Mucosa of rectum (tissue), 2 donors: ENCODE results near the gene KLK6.
"Not testable (repeated sequence)": the region's sequence is repeated elsewhere in the genome, so short reads cannot be mapped to it uniquely, and the experiment has no call there.

ENCODE experiments used
- H3K27ac ChIP-seq, 2 donors: one replicate each; pipeline ENCODE4 v1.7.0; 2013; ENCODE audit warnings: inconsistent platforms in 2 of 2, low read depth in 2 of 2, low read length in 2 of 2
- H3K27me3 ChIP-seq, 2 donors: one replicate each; pipeline ENCODE4 v1.7.0; 2013; ENCODE audit warnings: low read length in 2 of 2; ENCODE audit not compliant: control insufficient read depth in 2 of 2, insufficient read depth in 2 of 2
- H3K36me3 ChIP-seq, 2 donors: one replicate each; pipeline ENCODE4 v1.7.0; 2013; ENCODE audit warnings: low read length in 2 of 2; ENCODE audit not compliant: control insufficient read depth in 2 of 2, insufficient read depth in 2 of 2
- H3K4me1 ChIP-seq, 2 donors: one replicate each; pipeline ENCODE4 v1.7.0; 2013; ENCODE audit warnings: low read length in 2 of 2, mild to moderate bottlenecking in 1 of 2; ENCODE audit not compliant: control insufficient read depth in 2 of 2, insufficient read depth in 2 of 2
- H3K4me3 ChIP-seq, 2 donors: one replicate each; pipeline ENCODE4 v1.7.0; 2013; ENCODE audit warnings: low read length in 2 of 2
- H3K9ac ChIP-seq, 2 donors: one replicate each; pipeline ENCODE4 v1.7.0; 2013; ENCODE audit warnings: low read length in 2 of 2, low read depth in 1 of 2, mild to moderate bottlenecking in 1 of 2
- H3K9me3 ChIP-seq, 2 donors: one replicate each; pipeline ENCODE4 v1.7.0; 2013; ENCODE audit warnings: low read length in 2 of 2; ENCODE audit not compliant: control insufficient read depth in 2 of 2
- donor health status: healthy.
- donor health status: Normal muscosa, but diverticular disease.

The KLK6 gene

GRCh38 chr19:50975766-50976165, 6.4 kb upstream of the KLK6 start:
- H3K9ac ChIP-seq = no peak overlapping the region
- no peaks in the 10 kb centered on the region for H3K9me3 ChIP-seq
- no peak overlapping the region for H3K27ac ChIP-seq
- H3K4me3 ChIP-seq = no peak overlapping the region
- H3K27me3 ChIP-seq = peaks cover 3 to 7% of the 10 kb centered on the region in 2 donors
- H3K4me1 ChIP-seq = no peaks in the 10 kb centered on the region
- no peaks in the 10 kb centered on the region for H3K36me3 ChIP-seq

DNA sequence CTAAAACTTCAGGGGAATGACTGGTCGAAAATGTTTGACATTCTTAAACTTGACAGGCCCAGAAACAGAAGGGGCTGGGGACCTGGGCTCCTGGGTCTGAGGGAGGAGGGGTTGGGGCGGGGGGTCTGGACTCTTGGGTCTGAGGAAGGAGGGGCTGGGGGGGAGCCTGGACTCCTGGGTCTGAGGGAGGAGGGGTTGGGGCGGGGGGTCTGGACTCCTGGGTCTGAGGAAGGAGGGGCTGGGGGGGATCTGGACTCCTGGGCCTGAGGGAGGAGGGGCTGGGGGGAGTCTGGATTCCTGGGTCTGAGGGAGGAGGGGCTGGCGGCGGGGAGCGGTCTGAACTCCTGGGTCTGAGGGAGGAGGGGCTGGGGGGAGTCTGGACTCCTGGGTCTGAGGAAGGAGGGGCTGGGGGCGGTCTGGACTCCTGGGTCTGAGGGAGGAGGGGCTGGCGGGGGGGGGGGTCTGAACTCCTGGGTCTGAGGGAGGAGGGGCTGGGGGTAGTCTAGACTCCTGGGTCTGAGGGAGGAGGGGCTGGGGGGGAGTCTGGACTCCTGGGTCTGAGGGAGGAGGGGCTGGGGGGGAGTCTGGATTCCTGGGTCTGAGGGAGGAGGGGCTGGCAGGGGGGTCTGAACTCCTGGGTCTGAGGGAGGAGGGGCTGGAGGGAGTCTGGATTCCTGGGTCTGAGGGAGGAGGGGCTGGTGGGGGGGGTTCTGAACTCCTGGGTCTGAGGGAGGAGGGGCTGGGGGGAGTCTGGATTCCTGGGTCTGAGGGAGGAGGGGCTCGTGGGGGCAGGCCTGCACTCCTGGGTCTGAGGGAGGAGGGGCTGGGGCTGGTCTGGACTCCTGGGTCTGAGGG, 5.5 kb upstream of the KLK6 start:
- Histone ChIP-seq H3K36me3 (no peaks in the 10 kb centered on the region), H3K27me3 (peaks cover 3 to 7% of the 10 kb centered on the region in 2 donors), H3K9me3 (no peaks in the 10 kb centered on the region), H3K4me3 (no peak overlapping the region), H3K27ac (no peak overlapping the region), H3K4me1 (no peaks in the 10 kb centered on the region), H3K9ac (no peak overlapping the region)

- Histone ChIP-seq H3K27ac (no peak overlapping the region), H3K4me3 (no peak overlapping the region), H3K36me3 (no peaks in the 10 kb centered on the region), H3K4me1 (no peaks in the 10 kb centered on the region), H3K27me3 (peaks cover 3 to 7% of the 10 kb centered on the region in 2 donors), H3K9me3 (no peaks in the 10 kb centered on the region), H3K9ac (no peak overlapping the region)
Measured at GRCh38 chr19:50972795-50973376, 3.5 kb upstream of the KLK6 start.

- H3K4me1 ChIP-seq, H3K27me3 ChIP-seq, H3K27ac ChIP-seq, H3K9ac ChIP-seq, H3K9me3 ChIP-seq, H3K36me3 ChIP-seq, H3K4me3 ChIP-seq: not testable (repeated sequence)
Measured at GRCh38 chr19:50969810-50970209, 419 bp upstream of the KLK6 start.

GRCh38 chr19:50968716-50969412, 527 bp downstream of the KLK6 start:
- no peak overlapping the region for H3K27ac ChIP-seq
- H3K9ac ChIP-seq = no peak overlapping the region
- peaks cover 1 to 3% of the 10 kb centered on the region in 2 donors for H3K27me3 ChIP-seq

DNA sequence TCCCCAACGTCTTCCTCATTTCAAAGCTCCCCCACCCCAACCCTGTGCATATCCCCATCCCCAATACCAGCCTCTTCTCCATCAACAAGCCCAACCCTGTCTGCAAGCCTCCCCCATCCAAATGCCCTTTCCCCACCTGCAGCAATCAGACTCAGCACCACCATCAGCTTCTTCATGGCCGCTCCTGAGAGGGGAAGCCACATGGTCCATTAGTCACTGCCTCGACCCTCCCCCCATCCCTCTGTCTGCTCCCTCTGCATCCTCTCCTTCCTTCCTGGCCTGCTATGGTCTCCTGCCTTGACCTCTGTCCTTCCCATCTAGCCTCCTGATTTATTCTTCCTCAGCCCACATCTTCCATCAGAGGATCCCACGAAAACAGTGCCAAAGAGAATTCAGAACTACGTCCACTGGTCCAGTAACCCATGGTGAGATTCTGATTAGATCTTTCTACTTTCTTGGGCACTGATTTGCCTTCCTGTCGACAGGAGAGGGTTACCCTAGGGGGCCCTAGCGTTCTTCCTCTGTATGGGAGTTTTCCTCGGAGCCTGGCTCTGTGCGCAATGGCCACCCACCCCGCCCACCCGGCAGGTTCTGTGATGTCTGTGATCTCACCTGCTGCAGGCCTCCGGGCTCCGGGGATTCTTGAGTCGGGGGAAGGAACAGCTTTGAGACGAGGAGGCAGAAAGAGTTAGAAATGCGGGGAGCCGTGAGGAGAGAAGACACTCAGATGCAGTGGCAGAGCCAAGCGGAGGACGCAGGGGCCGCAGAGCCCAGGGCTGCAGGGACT, 1.3 kb downstream of the KLK6 start:
- Histone ChIP-seq H3K4me3 (no peak overlapping the region), H3K27me3 (peaks cover 1 to 3% of the 10 kb centered on the region in 2 donors), H3K9me3 (no peaks in the 10 kb centered on the region), H3K36me3 (no peaks in the 10 kb centered on the region), H3K4me1 (no peaks in the 10 kb centered on the region), H3K27ac (no peak overlapping the region), H3K9ac (no peak overlapping the region)

More at GRCh38 chr19:50968716-50969412, 527 bp downstream of the KLK6 start:
- Histone ChIP-seq H3K9me3 (no peaks in the 10 kb centered on the region), H3K36me3 (no peaks in the 10 kb centered on the region), H3K4me3 (no peak overlapping the region), H3K4me1 (no peaks in the 10 kb centered on the region)

DNA sequence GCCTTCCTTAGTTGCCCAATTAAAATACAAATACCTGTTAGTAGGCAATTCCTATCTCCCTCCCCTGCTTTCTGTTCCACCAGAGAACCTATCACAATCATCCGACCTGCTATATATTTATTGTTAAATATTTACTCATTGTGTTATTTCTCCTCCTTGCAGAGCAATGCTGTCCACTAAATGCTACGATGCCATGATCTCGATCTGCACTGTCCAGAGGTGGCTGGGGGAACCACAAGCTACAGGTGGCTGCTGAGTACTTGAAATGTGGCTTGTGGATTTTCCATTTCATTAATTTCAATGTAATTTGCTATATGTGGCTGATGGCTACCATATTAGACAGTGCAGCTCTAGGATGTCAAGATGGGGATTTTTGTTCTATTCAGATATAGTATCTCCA, 5.1 kb downstream of the KLK6 start:
- Histone ChIP-seq H3K27me3 (no peaks in the 10 kb centered on the region), H3K27ac (no peak overlapping the region), H3K36me3 (no peaks in the 10 kb centered on the region), H3K9ac (no peak overlapping the region), H3K9me3 (no peaks in the 10 kb centered on the region), H3K4me3 (no peak overlapping the region), H3K4me1 (no peaks in the 10 kb centered on the region)

DNA sequence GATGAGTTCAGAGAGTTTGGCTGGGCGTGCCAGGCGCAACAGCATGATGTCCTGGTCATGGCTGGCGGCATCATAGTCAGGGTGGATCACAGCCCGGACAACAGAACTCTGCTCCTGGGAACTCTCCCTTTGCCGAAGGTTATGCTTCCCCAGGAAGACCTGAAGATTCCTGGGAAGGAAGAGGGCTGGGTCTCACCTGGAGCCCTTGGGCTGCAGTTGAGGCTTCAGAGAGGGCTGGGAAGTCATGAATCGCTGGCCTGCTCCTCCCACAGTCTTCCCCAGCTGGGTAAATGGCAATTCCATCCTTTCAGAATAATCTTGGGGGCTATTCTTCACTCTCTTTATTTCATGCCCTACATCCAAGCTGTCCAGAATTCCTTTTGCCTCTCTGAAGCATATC, 6.0 kb downstream of the KLK6 start:
- Histone ChIP-seq H3K36me3 (no peaks in the 10 kb centered on the region), H3K27ac (no peak overlapping the region), H3K4me3 (no peak overlapping the region), H3K4me1 (no peaks in the 10 kb centered on the region), H3K9ac (no peak overlapping the region), H3K27me3 (no peaks in the 10 kb centered on the region), H3K9me3 (no peaks in the 10 kb centered on the region)

DNA sequence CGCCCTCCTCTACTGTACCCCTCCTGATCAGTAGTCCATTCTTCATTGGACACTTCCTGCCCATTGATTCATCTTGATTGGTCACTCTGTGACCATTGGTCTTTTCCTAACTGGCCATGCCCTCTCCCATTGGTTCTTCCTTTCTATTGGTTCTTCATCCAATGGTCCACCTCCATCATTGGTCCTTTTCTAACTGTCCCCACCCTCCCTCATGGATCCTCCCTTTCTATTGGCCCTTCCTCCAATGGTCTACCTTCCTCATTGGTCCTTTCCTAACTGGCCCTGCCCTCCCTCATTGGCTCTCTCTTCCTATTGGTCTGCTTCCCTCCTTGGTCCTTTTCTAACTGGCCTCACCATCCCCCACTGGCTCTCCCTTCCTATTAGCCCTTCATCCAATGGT, 7.1 kb downstream of the KLK6 start:
- Histone ChIP-seq H3K36me3 (no peaks in the 10 kb centered on the region), H3K27me3 (no peaks in the 10 kb centered on the region)

More for the DNA sequence above, 7.1 kb downstream of the KLK6 start:
- Histone ChIP-seq H3K4me1 (no peaks in the 10 kb centered on the region), H3K9me3 (no peaks in the 10 kb centered on the region), H3K9ac (no peak overlapping the region), H3K4me3 (no peak overlapping the region), H3K27ac (no peak overlapping the region)
